Cardiac fibroblast (primary cell): Measurements from ENCODE around the gene OR56B1.
"Not testable (repeated sequence)": the region's sequence is repeated elsewhere in the genome, so short reads cannot be mapped to it uniquely, and the experiment has no call there.

Experiments
- DNase-seq, 2 donors: peaks; one replicate each; pipeline versions ENCODE4 v3.0.0 to v3.0.0-alpha.2; 2010; ENCODE audit warnings: low read depth in 2 of 2
- H3K4me3 ChIP-seq, 2 donors: replicated peaks in 1 of 2; 1 replicate in 1 of 2; 2 replicates in 1 of 2; pipeline ENCODE4 v1.5.1; 2011; ENCODE audit warnings: low read depth in 2 of 2, low read length in 2 of 2, mild to moderate bottlenecking in 2 of 2, moderate library complexity in 1 of 2
- CTCF ChIP-seq: IDR thresholded peaks from one replicate; pipeline ENCODE4 v1.5.1; 2011; ENCODE audit warnings: low read depth, mild to moderate bottlenecking, low read length, inconsistent platforms

Gene OR56B1

GRCh38 chr11:5703741-5704536, 32.3 kb upstream of the OR56B1 start:
- no peak for TF ChIP-seq CTCF
- H3K4me3 ChIP-seq: no peak overlapping the region
- no peak for DNase-seq

GRCh38 chr11:5705688-5706087, 30.6 kb upstream of the OR56B1 start:
- peak in 1 of 2 donors; percentile 29 for DNase-seq
- TF ChIP-seq CTCF: no peak

GRCh38 chr11:5712507-5712906, 23.7 kb upstream of the OR56B1 start:
- no peak overlapping the region for H3K4me3 ChIP-seq

More at GRCh38 chr11:5705688-5706087, 30.6 kb upstream of the OR56B1 start:
- H3K4me3 ChIP-seq: no peak overlapping the region

GRCh38 chr11:5713695-5714094, 22.6 kb upstream of the OR56B1 start:
- no peak for TF ChIP-seq CTCF
- DNase-seq: peak in 1 of 2 donors; percentile 39

More at GRCh38 chr11:5712507-5712906, 23.7 kb upstream of the OR56B1 start:
- peak; percentile 21 to 24 for DNase-seq
- peak; percentile 39 for TF ChIP-seq CTCF

GRCh38 chr11:5716518-5716917, 19.7 kb upstream of the OR56B1 start:
- H3K4me3 ChIP-seq, DNase-seq: not testable (repeated sequence)

More at GRCh38 chr11:5713695-5714094, 22.6 kb upstream of the OR56B1 start:
- H3K4me3 ChIP-seq: no peak overlapping the region

- DNase-seq: peak in 1 of 2 donors; percentile 36
- TF ChIP-seq CTCF: no peak
- H3K4me3 ChIP-seq: no peak overlapping the region
These were observed 16.3 kb upstream of the OR56B1 start for GRCh38 chr11:5719703-5720495.

- no peak for DNase-seq
- no peak overlapping the region for H3K4me3 ChIP-seq
- no peak for TF ChIP-seq CTCF
These were observed 13.6 kb upstream of the OR56B1 start for GRCh38 chr11:5722622-5723021.
